Measurements from ENCODE around the gene ATXN1.
"Not testable (repeated sequence)": the region's sequence is repeated elsewhere in the genome, so short reads cannot be mapped to it uniquely, and the experiment has no call there.

DNA sequence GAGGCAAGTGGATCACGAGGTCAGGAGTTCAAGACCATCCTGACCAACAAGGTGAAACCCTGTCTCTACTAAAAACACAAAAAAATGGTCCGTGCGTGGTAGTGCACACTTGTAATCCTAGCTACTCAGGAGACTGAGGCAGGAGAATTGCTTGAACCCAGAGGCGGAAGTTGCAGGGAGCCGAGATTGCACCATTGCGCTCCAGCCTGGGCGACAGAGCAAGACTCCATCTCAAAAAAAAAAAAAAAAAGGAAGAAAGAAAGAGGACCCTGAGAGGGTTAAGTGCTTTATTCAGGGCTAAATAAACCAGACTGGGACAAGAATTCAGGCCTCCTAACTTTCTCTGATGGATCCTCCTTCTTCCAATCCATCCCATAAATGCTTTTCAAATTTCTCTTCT is 54.8 kb downstream of the ATXN1 start:
- TF ChIP-seq EZH2 (IDR thresholded peaks at IDR 0.05; ENCODE audit: borderline replicate concordance, insufficient read depth, low read length, poor library complexity, severe bottlenecking); CTCF (IDR thresholded peaks at IDR 0.05; ENCODE audit: poor library complexity, severe bottlenecking); POLR2AphosphoS5 (IDR thresholded peaks at IDR 0.05); TAF1 (IDR thresholded peaks at IDR 0.05; ENCODE audit: low read depth); SMC3 (conservative IDR thresholded peaks at IDR 0.05; ENCODE audit: poor library complexity); EP300 (conservative IDR thresholded peaks at IDR 0.05; ENCODE audit: poor library complexity, severe bottlenecking): not testable (repeated sequence)
- TF ChIP-seq, protein P1, sequence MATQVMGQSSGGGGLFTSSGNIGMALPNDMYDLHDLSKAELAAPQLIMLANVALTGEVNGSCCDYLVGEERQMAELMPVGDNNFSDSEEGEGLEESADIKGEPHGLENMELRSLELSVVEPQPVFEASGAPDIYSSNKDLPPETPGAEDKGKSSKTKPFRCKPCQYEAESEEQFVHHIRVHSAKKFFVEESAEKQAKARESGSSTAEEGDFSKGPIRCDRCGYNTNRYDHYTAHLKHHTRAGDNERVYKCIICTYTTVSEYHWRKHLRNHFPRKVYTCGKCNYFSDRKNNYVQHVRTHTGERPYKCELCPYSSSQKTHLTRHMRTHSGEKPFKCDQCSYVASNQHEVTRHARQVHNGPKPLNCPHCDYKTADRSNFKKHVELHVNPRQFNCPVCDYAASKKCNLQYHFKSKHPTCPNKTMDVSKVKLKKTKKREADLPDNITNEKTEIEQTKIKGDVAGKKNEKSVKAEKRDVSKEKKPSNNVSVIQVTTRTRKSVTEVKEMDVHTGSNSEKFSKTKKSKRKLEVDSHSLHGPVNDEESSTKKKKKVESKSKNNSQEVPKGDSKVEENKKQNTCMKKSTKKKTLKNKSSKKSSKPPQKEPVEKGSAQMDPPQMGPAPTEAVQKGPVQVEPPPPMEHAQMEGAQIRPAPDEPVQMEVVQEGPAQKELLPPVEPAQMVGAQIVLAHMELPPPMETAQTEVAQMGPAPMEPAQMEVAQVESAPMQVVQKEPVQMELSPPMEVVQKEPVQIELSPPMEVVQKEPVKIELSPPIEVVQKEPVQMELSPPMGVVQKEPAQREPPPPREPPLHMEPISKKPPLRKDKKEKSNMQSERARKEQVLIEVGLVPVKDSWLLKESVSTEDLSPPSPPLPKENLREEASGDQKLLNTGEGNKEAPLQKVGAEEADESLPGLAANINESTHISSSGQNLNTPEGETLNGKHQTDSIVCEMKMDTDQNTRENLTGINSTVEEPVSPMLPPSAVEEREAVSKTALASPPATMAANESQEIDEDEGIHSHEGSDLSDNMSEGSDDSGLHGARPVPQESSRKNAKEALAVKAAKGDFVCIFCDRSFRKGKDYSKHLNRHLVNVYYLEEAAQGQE (IDR thresholded peaks at IDR 0.05; ENCODE audit: borderline replicate concordance), result not testable (repeated sequence)

All from neural cell (in vitro differentiated cells).